ENCODE measurements around the gene MLIP. TPM values are rescaled to one million over a fixed set of nuclear protein-coding genes. Genes with fewer than 3 reads are reported as not detected.
"Not testable (repeated sequence)": the region's sequence is repeated elsewhere in the genome, so short reads cannot be mapped to it uniquely, and the experiment has no call there.

Gene MLIP
- total RNA-seq, 1 experiment from 2014 or later, result not detected

DNA sequence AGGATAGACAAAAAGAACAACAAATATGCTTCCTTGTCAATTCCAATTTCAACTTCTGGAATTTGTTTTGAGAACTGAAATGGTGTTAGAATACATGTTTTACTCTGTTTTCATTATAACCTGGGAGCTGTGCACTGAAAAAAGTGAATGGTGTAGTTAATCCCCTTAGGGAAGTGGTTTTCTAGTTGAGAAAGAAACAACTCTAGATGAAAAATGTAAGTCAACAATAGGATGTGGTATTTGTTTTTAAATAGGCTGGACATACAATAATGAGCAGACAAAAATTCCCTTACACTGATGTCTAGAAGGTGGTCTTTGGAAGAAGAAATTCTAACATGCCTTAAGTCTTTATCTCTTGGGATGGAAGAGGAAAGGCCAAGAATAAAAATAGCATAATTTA lies 137.1 kb downstream of the MLIP start:
- in situ Hi-C loops (cut with HindIII; ENCODE audit: low pct_unique_long_range_greater_than_20kb, low sequenced_read_pairs), result no loop called here
- no peaks in the 10 kb centered on the region for H3K27me3 ChIP-seq (ENCODE audit: control insufficient read depth, insufficient read depth, low read length)
- no peaks in the 10 kb centered on the region for H3K4me1 ChIP-seq (ENCODE audit: control insufficient read depth, insufficient read depth, low read length)
- no peaks in the 10 kb centered on the region for H3K9me3 ChIP-seq (ENCODE audit: control insufficient read depth, insufficient read depth, low read depth, low read length)
- no TSS peak for BruUV-seq (replicated peaks)
- CTCF ChIA-PET, result no interaction called here
- no peak overlapping the region for H3K4me3 ChIP-seq (ENCODE audit: low read depth in 2 of 2, low read length in 2 of 2)
- H3K36me3 ChIP-seq (ENCODE audit: control insufficient read depth, insufficient read depth, low read length), result no peaks in the 10 kb centered on the region
- DNase-seq (ENCODE audit: low read depth, low spot score), result no peak
- TF ChIP-seq TCF7L2 (IDR thresholded peaks at IDR 0.05; ENCODE audit: low read depth, low read length) (no peak), POLR2AphosphoS5 (IDR thresholded peaks at IDR 0.05; ENCODE audit: low read depth, low read length) (no peak), SIN3A (IDR thresholded peaks at IDR 0.05; ENCODE audit: borderline replicate concordance, insufficient read depth, low read depth, low read length) (no peak)
- TF ChIP-seq, protein P1, sequence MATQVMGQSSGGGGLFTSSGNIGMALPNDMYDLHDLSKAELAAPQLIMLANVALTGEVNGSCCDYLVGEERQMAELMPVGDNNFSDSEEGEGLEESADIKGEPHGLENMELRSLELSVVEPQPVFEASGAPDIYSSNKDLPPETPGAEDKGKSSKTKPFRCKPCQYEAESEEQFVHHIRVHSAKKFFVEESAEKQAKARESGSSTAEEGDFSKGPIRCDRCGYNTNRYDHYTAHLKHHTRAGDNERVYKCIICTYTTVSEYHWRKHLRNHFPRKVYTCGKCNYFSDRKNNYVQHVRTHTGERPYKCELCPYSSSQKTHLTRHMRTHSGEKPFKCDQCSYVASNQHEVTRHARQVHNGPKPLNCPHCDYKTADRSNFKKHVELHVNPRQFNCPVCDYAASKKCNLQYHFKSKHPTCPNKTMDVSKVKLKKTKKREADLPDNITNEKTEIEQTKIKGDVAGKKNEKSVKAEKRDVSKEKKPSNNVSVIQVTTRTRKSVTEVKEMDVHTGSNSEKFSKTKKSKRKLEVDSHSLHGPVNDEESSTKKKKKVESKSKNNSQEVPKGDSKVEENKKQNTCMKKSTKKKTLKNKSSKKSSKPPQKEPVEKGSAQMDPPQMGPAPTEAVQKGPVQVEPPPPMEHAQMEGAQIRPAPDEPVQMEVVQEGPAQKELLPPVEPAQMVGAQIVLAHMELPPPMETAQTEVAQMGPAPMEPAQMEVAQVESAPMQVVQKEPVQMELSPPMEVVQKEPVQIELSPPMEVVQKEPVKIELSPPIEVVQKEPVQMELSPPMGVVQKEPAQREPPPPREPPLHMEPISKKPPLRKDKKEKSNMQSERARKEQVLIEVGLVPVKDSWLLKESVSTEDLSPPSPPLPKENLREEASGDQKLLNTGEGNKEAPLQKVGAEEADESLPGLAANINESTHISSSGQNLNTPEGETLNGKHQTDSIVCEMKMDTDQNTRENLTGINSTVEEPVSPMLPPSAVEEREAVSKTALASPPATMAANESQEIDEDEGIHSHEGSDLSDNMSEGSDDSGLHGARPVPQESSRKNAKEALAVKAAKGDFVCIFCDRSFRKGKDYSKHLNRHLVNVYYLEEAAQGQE (IDR thresholded peaks at IDR 0.05; ENCODE audit: insufficient read depth in 1 of 2, low read depth in 2 of 2, low read length in 1 of 2), result no peak
- TF ChIP-seq, protein P2, sequence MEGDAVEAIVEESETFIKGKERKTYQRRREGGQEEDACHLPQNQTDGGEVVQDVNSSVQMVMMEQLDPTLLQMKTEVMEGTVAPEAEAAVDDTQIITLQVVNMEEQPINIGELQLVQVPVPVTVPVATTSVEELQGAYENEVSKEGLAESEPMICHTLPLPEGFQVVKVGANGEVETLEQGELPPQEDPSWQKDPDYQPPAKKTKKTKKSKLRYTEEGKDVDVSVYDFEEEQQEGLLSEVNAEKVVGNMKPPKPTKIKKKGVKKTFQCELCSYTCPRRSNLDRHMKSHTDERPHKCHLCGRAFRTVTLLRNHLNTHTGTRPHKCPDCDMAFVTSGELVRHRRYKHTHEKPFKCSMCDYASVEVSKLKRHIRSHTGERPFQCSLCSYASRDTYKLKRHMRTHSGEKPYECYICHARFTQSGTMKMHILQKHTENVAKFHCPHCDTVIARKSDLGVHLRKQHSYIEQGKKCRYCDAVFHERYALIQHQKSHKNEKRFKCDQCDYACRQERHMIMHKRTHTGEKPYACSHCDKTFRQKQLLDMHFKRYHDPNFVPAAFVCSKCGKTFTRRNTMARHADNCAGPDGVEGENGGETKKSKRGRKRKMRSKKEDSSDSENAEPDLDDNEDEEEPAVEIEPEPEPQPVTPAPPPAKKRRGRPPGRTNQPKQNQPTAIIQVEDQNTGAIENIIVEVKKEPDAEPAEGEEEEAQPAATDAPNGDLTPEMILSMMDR (IDR thresholded peaks at IDR 0.05), result no peak; the same call in 1 of the 2 replicates
- no peak for ATAC-seq
- POLR2A ChIA-PET, result no interaction called here
- intact Hi-C loops (cut with micrococcal nuclease; ENCODE audit: unreplicated experiment), result no loop called here
- no peak overlapping the region for H3K27ac ChIP-seq (ENCODE audit: low read length)

DNA sequence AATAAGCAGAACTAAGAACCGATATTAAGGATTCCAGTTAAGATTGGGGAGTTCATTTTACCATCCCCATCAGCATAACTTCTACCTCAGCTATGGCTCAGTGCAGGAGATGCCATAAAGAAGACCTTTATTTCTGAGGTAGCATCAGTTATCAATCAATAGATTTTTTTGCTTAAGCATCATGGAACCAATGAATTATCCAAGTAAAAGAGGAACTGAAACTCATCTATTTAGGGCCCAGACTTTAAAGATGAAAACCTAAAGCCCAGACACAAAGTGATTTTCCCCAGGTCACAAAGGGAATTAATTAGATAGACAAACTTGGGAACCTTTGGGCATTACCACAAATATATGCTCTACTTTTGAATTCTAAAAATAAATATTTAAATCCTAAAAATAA lies 137.8 kb downstream of the MLIP start:
- H3K27me3 ChIP-seq (ENCODE audit: control insufficient read depth, insufficient read depth, low read length), result no peaks in the 10 kb centered on the region
- no peaks in the 10 kb centered on the region for H3K9me3 ChIP-seq (ENCODE audit: control insufficient read depth, insufficient read depth, low read depth, low read length)
- TF ChIP-seq POLR2AphosphoS5 (IDR thresholded peaks at IDR 0.05; ENCODE audit: low read depth, low read length) (no peak), TCF7L2 (IDR thresholded peaks at IDR 0.05; ENCODE audit: low read depth, low read length) (no peak), SIN3A (IDR thresholded peaks at IDR 0.05; ENCODE audit: borderline replicate concordance, insufficient read depth, low read depth, low read length) (no peak)
- TF ChIP-seq, protein P1 (IDR thresholded peaks at IDR 0.05; ENCODE audit: insufficient read depth in 1 of 2, low read depth in 2 of 2, low read length in 1 of 2), result no peak
- TF ChIP-seq, protein P2 (IDR thresholded peaks at IDR 0.05), result no peak
- ATAC-seq (no peak), DNase-seq (ENCODE audit: low read depth, low spot score) (no peak)
- POLR2A ChIA-PET, result interaction anchor here (0.6 kb wide), 1 partner anchor 78 kb away, joined by 3 read pairs; no protein-coding TSS in a partner anchor
- CTCF ChIA-PET, result no interaction called here
- BruUV-seq (replicated peaks), result no TSS peak
- no peak overlapping the region for H3K27ac ChIP-seq (ENCODE audit: low read length)
- in situ Hi-C loops (cut with HindIII; ENCODE audit: low pct_unique_long_range_greater_than_20kb, low sequenced_read_pairs), result no loop called here
- intact Hi-C loops (cut with micrococcal nuclease; ENCODE audit: unreplicated experiment), result no loop called here
- no peak overlapping the region for H3K4me3 ChIP-seq (ENCODE audit: low read depth in 2 of 2, low read length in 2 of 2)
- H3K4me1 ChIP-seq (ENCODE audit: control insufficient read depth, insufficient read depth, low read length), result no peaks in the 10 kb centered on the region
- no peaks in the 10 kb centered on the region for H3K36me3 ChIP-seq (ENCODE audit: control insufficient read depth, insufficient read depth, low read length)

DNA sequence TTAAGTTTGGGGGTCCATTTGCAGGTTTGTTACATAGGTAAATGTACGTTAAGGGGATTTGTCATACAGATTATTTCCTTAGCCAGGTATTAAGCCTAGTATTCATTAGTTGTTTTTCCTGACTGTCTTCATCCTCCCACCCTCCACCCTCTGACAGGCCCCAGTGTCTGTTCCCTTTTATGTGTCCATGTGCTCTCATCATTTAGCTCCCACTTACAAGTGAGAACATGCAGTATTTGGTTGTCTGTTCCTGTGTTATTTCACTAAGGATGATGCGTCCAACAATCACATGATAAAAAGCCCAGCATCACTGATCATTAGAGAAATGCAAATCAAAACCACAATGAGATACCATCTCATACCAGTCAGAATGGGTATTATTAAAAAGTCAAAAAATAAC lies 138.6 kb downstream of the MLIP start:
- BruUV-seq (replicated peaks); POLR2A ChIA-PET; H3K36me3 ChIP-seq (ENCODE audit: control insufficient read depth, insufficient read depth, low read length); CTCF ChIA-PET; DNase-seq (ENCODE audit: low read depth, low spot score); intact Hi-C loops (cut with micrococcal nuclease; ENCODE audit: unreplicated experiment); H3K4me3 ChIP-seq (ENCODE audit: low read depth in 2 of 2, low read length in 2 of 2); H3K27me3 ChIP-seq (ENCODE audit: control insufficient read depth, insufficient read depth, low read length); ATAC-seq; H3K4me1 ChIP-seq (ENCODE audit: control insufficient read depth, insufficient read depth, low read length); H3K27ac ChIP-seq (ENCODE audit: low read length); in situ Hi-C loops (cut with HindIII; ENCODE audit: low pct_unique_long_range_greater_than_20kb, low sequenced_read_pairs); H3K9me3 ChIP-seq (ENCODE audit: control insufficient read depth, insufficient read depth, low read depth, low read length): not testable (repeated sequence)
